Measurements from ENCODE around the gene GAMT. TPM values are rescaled to one million over a fixed set of nuclear protein-coding genes. Genes with fewer than 3 reads are reported as not detected.

The GAMT gene
- total and polyA plus RNA-seq, 2 experiments from 2014 or later: 21.5 to 36.9 TPM

DNA sequence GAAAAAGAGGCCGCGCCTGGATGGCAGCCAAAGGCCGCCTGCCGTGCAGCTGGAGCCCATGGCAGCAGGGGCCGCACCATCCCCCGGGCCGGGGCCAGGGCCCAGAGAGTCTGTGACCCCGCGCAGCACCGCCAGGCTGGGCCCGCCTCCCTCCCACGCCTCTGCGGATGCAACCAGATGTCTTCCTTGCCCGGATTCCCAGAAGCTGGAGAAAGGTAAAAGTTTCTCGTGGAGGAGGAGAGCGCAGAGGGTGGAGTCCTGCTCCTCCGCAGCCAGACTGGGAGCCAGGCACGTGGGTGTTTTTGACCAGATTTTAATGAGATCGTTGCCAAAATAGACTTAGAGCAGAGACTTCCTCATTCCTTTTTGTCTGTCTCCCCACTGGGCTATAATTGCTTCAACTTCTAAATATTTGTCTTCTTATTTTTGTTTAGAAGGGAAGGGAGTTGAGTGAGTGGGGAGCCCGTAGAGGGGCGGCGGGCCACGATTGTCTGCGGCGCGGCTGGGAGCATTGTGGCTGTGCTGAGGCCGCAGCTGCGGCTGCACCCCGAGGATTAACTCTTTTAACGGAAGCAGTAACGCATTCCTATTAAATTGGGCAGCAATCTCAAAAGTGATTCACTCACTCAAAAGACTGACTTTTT lies 40.4 kb downstream of the GAMT start:
- H3K27ac ChIP-seq (ENCODE audit: low read depth): 0 out of 2 replicates have a peak overlapping the region, but pooled peaks have one; percentile 6
- H3K36me3 ChIP-seq (ENCODE audit: insufficient read depth): peaks cover 36% of the 10 kb centered on the region
- Mint-ChIP-seq H3K27me3 (ENCODE audit: insufficient read depth, low read depth, poor library complexity) (peaks cover 10% of the 10 kb centered on the region), H3K9me3 (no peaks in the 10 kb centered on the region), H3K4me3 (no peak overlapping the region), H3K27ac (no peak overlapping the region; the same call in 1 of the 2 replicates), H3K36me3 (ENCODE audit: low read depth) (peaks cover 88% of the 10 kb centered on the region), H3K4me1 (peaks cover 43% of the 10 kb centered on the region)
- no peak overlapping the region for H3K4me2 ChIP-seq
- peaks cover 41% of the 10 kb centered on the region for H4K20me1 ChIP-seq (replicated peaks; ENCODE audit: insufficient read depth)
- no peaks in the 10 kb centered on the region for H3K27me3 ChIP-seq (ENCODE audit: insufficient read depth)
- H2AFZ ChIP-seq: no peak overlapping the region
- no peak for TF ChIP-seq EZH2phosphoT487 (IDR thresholded peaks at IDR 0.05; ENCODE audit: unreplicated experiment)
- TF ChIP-seq NANOG (IDR thresholded peaks at IDR 0.05; ENCODE audit: borderline replicate concordance): no peak
- TF ChIP-seq ZNF331 (CRISPR knock-in tag; IDR thresholded peaks at IDR 0.05; ENCODE audit: low read depth): no peak
- no peak for TF ChIP-seq ZNF114 (CRISPR knock-in tag; IDR thresholded peaks at IDR 0.05)
- TF ChIP-seq POLR2AphosphoS5 (IDR thresholded peaks at IDR 0.05; ENCODE audit: low read depth): no peak
- TF ChIP-seq, protein P1, sequence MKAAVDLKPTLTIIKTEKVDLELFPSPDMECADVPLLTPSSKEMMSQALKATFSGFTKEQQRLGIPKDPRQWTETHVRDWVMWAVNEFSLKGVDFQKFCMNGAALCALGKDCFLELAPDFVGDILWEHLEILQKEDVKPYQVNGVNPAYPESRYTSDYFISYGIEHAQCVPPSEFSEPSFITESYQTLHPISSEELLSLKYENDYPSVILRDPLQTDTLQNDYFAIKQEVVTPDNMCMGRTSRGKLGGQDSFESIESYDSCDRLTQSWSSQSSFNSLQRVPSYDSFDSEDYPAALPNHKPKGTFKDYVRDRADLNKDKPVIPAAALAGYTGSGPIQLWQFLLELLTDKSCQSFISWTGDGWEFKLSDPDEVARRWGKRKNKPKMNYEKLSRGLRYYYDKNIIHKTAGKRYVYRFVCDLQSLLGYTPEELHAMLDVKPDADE (IDR thresholded peaks at IDR 0.05): no peak
- TF ChIP-seq JUNB (IDR thresholded peaks at IDR 0.05; ENCODE audit: unreplicated experiment): no peak
- TF ChIP-seq, protein P2, sequence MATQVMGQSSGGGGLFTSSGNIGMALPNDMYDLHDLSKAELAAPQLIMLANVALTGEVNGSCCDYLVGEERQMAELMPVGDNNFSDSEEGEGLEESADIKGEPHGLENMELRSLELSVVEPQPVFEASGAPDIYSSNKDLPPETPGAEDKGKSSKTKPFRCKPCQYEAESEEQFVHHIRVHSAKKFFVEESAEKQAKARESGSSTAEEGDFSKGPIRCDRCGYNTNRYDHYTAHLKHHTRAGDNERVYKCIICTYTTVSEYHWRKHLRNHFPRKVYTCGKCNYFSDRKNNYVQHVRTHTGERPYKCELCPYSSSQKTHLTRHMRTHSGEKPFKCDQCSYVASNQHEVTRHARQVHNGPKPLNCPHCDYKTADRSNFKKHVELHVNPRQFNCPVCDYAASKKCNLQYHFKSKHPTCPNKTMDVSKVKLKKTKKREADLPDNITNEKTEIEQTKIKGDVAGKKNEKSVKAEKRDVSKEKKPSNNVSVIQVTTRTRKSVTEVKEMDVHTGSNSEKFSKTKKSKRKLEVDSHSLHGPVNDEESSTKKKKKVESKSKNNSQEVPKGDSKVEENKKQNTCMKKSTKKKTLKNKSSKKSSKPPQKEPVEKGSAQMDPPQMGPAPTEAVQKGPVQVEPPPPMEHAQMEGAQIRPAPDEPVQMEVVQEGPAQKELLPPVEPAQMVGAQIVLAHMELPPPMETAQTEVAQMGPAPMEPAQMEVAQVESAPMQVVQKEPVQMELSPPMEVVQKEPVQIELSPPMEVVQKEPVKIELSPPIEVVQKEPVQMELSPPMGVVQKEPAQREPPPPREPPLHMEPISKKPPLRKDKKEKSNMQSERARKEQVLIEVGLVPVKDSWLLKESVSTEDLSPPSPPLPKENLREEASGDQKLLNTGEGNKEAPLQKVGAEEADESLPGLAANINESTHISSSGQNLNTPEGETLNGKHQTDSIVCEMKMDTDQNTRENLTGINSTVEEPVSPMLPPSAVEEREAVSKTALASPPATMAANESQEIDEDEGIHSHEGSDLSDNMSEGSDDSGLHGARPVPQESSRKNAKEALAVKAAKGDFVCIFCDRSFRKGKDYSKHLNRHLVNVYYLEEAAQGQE (IDR thresholded peaks at IDR 0.05; ENCODE audit: unreplicated experiment): no peak
- TF ChIP-seq STAT1 (IDR thresholded peaks at IDR 0.05; ENCODE audit: unreplicated experiment): no peak
- no peak for TF ChIP-seq EZH2 (IDR thresholded peaks at IDR 0.05; ENCODE audit: low read depth, unreplicated experiment)
- TF ChIP-seq, protein P3, sequence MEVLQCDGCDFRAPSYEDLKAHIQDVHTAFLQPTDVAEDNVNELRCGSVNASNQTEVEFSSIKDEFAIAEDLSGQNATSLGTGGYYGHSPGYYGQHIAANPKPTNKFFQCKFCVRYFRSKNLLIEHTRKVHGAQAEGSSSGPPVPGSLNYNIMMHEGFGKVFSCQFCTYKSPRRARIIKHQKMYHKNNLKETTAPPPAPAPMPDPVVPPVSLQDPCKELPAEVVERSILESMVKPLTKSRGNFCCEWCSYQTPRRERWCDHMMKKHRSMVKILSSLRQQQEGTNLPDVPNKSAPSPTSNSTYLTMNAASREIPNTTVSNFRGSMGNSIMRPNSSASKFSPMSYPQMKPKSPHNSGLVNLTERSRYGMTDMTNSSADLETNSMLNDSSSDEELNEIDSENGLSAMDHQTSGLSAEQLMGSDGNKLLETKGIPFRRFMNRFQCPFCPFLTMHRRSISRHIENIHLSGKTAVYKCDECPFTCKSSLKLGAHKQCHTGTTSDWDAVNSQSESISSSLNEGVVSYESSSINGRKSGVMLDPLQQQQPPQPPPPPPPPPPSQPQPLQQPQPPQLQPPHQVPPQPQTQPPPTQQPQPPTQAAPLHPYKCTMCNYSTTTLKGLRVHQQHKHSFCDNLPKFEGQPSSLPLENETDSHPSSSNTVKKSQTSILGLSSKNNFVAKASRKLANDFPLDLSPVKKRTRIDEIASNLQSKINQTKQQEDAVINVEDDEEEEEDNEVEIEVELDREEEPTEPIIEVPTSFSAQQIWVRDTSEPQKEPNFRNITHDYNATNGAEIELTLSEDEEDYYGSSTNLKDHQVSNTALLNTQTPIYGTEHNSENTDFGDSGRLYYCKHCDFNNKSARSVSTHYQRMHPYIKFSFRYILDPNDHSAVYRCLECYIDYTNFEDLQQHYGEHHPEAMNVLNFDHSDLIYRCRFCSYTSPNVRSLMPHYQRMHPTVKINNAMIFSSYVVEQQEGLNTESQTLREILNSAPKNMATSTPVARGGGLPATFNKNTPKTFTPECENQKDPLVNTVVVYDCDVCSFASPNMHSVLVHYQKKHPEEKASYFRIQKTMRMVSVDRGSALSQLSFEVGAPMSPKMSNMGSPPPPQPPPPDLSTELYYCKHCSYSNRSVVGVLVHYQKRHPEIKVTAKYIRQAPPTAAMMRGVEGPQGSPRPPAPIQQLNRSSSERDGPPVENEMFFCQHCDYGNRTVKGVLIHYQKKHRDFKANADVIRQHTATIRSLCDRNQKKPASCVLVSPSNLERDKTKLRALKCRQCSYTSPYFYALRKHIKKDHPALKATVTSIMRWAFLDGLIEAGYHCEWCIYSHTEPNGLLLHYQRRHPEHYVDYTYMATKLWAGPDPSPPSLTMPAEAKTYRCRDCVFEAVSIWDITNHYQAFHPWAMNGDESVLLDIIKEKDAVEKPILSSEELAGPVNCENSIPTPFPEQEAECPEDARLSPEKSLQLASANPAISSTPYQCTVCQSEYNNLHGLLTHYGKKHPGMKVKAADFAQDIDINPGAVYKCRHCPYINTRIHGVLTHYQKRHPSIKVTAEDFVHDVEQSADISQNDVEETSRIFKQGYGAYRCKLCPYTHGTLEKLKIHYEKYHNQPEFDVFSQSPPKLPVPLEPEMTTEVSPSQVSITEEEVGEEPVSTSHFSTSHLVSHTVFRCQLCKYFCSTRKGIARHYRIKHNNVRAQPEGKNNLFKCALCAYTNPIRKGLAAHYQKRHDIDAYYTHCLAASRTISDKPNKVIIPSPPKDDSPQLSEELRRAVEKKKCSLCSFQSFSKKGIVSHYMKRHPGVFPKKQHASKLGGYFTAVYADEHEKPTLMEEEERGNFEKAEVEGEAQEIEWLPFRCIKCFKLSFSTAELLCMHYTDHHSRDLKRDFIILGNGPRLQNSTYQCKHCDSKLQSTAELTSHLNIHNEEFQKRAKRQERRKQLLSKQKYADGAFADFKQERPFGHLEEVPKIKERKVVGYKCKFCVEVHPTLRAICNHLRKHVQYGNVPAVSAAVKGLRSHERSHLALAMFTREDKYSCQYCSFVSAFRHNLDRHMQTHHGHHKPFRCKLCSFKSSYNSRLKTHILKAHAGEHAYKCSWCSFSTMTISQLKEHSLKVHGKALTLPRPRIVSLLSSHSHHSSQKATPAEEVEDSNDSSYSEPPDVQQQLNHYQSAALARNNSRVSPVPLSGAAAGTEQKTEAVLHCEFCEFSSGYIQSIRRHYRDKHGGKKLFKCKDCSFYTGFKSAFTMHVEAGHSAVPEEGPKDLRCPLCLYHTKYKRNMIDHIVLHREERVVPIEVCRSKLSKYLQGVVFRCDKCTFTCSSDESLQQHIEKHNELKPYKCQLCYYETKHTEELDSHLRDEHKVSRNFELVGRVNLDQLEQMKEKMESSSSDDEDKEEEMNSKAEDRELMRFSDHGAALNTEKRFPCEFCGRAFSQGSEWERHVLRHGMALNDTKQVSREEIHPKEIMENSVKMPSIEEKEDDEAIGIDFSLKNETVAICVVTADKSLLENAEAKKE (CRISPR knock-in tag; IDR thresholded peaks at IDR 0.05): no peak
- no peak for TF ChIP-seq CREB1 (CRISPR knock-in tag; IDR thresholded peaks at IDR 0.05; ENCODE audit: low read depth)
- TF ChIP-seq, protein P4, sequence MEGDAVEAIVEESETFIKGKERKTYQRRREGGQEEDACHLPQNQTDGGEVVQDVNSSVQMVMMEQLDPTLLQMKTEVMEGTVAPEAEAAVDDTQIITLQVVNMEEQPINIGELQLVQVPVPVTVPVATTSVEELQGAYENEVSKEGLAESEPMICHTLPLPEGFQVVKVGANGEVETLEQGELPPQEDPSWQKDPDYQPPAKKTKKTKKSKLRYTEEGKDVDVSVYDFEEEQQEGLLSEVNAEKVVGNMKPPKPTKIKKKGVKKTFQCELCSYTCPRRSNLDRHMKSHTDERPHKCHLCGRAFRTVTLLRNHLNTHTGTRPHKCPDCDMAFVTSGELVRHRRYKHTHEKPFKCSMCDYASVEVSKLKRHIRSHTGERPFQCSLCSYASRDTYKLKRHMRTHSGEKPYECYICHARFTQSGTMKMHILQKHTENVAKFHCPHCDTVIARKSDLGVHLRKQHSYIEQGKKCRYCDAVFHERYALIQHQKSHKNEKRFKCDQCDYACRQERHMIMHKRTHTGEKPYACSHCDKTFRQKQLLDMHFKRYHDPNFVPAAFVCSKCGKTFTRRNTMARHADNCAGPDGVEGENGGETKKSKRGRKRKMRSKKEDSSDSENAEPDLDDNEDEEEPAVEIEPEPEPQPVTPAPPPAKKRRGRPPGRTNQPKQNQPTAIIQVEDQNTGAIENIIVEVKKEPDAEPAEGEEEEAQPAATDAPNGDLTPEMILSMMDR (conservative IDR thresholded peaks at IDR 0.05; ENCODE audit: low read depth in 2 of 2): no peak
- peak; percentile 63 for ATAC-seq
- no peak overlapping the region for H3K4me3 ChIP-seq
- no peaks in the 10 kb centered on the region for H3K9me2 ChIP-seq (ENCODE audit: insufficient read depth)
- peaks cover 33% of the 10 kb centered on the region for H3K4me1 ChIP-seq (ENCODE audit: insufficient read depth)
- H3F3A ChIP-seq (replicated peaks; ENCODE audit: low read depth): peaks cover 39% of the 10 kb centered on the region
- H3K79me2 ChIP-seq (replicated peaks; ENCODE audit: insufficient read depth): peaks cover 52% of the 10 kb centered on the region
- DNase-seq (ENCODE audit: low spot score): no peak

Data from GM23338 (cell line).